NOMO-1 treated with DMSO at 0.1 percent for 48 hours (cell line): ENCODE results near the gene ASB12.
"Not testable (repeated sequence)": the region's sequence is repeated elsewhere in the genome, so short reads cannot be mapped to it uniquely, and the experiment has no call there.

Experiments
- DNase-seq: peaks from one replicate; lab custom pipeline; 2025; ENCODE audit not compliant: unreplicated experiment; lab: John Stamatoyannopoulos, UW

ASB12 gene, protein sequence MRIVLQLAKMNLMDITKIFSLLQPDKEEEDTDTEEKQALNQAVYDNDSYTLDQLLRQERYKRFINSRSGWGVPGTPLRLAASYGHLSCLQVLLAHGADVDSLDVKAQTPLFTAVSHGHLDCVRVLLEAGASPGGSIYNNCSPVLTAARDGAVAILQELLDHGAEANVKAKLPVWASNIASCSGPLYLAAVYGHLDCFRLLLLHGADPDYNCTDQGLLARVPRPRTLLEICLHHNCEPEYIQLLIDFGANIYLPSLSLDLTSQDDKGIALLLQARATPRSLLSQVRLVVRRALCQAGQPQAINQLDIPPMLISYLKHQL

DNA sequence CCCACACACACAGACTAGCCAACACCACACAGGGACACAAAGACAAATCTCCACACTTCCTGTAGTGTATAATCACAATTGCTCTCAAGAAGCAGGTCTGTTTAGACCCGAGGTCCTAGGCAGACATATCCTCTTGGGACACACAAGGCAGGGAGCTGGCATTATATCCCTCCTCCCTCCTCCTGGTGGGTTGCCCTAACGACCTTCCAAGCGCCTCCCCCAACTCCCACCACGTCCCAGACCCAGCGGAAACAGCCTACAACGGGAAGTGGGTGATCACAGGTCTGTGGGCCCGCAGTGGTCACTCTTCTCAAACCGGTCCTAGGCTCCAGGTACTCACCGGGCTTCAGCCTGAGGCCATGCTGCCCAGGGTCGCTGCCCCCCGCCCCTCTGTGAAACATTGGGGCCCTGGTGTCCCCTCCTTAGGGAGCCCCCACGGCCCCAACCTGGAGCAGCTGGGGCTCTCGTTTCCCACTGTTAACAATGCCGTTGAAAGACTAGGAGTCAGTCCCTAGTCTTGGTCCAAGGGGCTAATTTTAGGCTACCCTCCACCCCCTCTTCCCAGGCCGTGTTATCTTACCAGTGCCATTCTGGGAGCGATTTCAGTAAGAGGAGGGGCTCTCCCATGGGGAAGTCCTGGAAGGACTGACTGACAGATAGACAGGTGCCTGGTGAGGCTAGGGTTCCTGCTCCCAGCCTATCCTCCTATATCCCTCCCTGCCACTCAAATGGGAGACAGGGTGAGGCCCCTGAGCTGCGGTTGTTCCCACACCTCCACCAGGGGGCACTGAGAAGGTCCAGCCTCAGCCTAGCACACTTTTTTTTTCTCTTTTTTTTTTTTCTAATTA, at the start of gene ASB12:
Gene ASB12, minus strand, starts transcription at position 485 of the 848 bp plus-strand sequence. CDS start 4,957 bp downstream, outside the sequence.
- DNase-seq = no peak

DNA sequence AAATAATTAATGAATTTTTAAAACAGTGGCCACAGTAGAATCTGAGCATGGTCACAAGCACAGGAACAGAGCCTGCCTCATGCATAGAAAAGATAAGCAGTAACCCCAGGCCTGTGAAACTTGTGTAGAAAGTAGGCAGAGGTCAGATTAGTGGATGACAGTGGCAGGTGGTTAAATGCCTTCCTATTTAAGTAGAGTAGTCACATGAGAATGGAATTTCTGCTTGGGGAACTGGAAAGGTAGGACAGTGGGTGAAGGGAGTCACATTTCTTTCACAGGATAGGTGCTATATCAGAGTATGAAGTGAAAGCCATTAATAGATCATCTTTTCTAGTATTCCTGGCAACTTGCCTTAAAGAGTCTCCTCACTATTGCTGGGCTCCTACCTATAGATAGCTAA, 34.9 kb upstream of the ASB12 start:
- no peak for DNase-seq

DNA sequence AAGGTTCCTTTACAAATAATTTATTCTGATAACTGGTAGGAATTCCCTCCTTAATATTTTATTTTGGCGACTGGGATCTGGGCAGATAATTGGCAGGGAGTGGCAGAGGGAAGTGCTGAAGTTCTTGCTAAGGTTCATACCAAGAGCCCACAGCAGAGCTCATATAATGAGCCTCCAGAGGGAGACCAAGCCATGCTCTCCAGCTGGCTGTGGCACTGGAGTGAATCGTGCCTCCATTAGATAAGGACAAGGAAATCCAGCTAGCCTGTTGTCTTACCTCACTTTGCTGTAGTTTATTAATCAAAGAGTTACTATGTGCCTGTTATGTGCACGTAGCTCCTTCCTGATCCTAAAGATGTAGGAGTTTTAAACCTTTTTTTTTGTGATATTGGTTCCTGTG, 1.3 kb downstream of the ASB12 start:
- DNase-seq = no peak

DNA sequence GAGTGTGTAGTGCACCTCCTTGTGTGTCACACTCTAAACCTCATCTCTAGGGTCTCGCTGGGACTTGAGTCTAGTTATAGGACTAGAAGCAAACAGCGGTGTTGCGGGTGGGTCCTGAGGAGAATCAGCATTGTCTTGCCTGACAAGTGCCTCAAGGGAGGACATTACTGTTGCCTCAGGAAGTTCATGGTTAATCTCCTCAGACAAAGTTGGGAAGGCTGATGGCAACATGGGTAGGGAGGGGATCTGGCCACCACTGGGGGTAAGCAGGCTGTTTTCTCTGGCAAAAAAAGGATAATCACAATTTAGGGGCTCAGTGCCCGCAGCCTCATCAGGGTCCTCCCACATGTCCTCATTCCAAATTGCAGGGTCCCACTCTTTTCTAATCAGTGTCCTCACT, 12.4 kb downstream of the ASB12 start:
- DNase-seq = no peak

DNA sequence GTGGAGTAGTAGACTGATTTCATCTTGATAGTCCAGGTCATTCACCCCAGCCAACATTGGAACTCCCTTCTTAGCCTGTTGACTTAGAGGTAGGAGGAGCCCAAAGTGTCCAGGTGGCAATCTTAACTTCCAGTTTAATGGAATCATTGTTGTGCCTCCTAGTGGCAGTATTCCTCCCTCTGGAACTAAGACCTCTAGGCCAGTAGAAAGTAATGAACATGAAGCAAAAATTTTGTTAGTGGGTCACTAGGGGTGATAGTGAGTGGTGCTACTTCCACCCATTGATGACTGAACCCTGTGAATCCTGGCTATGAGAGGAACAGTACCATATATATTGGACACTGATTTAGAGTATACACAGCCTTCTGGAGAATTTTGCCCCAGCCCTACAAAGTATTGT, 16.4 kb downstream of the ASB12 start:
- not testable (repeated sequence) for DNase-seq

DNA sequence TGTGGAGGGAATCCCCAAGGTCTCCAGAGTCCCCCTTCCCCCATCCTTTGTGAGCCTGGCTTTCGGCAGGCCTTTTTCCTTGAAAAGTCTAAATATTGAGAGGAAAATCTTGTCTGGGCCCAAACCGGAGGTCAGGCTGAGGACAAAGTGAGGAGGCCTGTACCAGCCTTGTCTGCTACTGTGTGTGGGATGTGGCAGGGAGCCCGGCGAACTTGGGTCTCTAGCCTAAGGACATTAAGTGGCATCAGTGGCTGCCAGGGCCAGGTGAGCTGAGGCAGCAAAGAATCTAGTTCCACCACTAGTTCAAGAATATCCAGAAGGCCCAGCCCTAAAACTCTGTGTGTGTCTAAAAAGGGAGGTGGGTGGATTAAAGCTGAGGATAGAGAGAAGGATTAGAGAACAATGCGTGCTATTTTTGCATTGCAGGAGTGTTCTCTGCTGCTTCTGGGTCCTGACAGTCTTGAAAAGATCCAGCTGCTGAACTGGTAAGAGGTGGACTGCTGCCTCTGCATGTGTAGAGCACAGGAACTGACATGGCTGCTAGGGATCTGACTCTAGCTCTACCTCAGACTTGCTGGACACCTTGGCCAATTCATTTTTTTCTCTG, 23.7 kb downstream of the ASB12 start:
- no peak for DNase-seq

DNA sequence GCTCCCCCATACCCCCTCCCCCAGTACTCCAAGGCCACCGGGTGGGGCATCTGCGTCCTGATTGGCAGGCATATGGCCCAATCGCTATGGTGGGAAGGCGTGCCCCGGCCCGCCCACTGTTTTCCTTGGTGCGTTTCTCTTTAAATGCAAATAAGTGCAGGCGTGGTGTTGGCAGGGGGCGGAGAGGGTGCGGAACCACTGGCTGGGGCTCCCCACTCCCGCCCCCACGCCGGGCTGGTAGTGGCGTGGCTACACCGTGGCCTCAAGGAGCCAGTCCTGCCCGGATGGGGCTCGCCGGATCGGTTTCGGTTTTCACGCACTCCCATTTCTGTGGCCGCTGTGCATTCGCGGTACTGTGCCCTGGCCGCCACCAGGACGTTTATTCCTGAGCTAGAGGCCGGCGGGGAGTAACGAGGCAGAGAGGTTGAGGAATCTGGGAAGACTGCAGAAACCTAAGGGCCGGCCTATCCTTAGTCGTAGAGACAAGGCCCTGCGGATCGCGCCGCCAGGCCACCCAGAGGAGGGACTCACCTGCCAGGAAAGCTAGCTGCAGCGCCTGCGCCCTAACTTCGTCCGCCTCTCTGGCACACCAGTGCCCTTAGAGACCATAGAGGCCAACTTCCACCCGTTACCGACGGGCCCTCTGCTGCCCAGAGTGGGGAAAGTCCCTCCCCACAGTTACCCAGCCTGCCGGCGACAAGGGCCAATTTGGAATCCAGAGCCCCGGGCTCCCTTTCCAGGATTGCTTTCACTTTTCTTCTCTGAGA, 24.5 kb downstream of the ASB12 start:
- DNase-seq = peak; percentile 80

DNA sequence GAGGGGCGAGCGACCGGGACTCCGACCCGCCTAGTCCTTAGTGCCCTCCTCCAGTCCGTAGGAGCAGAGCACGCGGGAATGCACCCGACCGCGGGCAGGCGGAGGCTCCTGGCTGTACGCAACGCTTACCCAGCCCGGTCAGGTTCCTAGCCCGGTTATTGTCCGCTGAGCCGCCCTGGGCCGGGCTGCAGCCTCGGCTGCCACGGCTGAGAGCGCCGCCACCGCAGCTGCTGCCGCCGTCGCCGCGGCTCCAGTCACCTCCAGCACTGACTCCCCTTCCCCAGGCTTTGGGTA, 25.0 kb downstream of the ASB12 start, which contains the start of gene AMER1:
Gene AMER1, minus strand, starts transcription at position 268 of the 294 bp plus-strand sequence. CDS start 12,422 bp downstream, outside the sequence.
- DNase-seq = peak; percentile 55

DNA sequence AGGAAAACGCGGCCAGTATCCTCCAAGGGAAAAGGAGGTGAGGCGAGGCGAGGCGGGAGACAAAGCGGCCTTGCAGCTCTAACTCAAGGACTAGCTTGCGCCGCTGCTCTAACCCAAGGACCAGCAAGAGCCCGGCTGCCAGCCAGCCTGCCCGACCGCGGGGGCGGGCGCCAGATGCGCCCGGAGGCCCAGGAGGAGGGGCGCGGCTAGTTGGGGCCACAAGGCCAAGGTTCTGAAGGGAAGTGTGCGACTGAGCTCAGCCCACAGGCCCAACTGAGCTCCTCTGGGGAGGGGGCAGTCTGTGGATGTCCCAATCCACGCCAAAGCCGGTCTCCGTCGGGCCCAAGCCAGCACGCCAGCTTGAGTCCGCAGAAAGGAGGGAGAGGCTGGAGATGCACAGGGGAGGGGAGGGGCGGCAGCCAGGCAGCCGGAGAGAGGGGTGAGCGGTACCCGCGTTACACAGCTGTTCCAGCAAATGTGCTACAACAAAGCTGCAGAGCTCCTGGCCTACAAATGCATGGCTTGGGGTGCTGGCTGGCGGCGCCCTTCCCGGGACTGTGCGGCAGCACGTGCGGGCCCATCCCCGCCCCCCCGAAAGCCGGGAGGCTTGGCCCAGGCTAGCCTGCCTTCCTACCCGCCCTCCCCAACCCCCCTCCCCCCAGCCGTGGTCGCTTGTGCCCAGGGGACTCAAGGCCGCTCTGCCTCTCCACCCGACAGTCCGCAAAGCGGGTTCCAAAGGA, 25.5 kb downstream of the ASB12 start:
- no peak for DNase-seq

DNA sequence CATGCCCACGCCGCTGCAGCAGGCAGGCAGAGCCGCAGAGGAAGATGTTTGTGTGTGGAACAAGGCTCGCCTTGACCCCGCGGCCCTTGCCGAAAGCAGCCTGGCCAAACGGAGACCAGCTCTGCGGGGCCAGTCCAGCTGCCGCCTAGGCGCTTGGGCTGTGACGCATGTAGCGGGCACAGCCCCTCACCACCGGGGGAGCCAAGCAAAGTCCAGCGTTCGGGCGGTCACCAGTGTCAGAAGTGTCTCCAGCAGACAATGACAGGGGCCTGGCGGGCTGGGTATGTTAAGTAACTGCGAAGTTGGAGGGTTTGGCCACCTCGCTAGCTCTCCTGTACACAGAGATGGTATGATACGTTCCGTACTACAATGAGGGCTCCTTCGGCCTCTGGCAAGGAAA, 26.2 kb downstream of the ASB12 start:
- DNase-seq = no peak

DNA sequence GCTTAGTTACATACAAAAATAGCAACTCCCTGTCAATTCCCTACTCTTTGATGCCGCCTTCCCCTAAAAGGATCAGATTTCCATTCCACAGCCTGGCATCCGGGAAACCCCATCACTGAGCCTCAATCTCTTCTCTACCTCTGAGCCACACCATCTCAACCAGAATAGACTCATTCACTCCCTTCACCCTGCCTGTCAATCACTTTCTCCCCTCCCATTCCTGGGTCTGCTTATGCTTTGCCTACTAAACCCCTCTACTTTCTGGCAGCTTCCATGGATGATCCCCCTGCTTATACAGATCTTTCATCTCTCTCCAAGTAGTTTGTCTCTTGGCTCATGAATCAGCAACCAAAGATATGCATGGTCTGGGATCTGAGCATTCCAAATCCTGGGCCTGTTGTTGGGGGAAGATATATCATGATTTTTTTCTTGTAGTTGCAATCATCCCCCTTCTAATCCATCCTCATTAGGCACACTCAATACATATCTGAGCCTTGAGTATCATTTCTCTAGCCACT, 27.5 kb downstream of the ASB12 start:
- no peak for DNase-seq

DNA sequence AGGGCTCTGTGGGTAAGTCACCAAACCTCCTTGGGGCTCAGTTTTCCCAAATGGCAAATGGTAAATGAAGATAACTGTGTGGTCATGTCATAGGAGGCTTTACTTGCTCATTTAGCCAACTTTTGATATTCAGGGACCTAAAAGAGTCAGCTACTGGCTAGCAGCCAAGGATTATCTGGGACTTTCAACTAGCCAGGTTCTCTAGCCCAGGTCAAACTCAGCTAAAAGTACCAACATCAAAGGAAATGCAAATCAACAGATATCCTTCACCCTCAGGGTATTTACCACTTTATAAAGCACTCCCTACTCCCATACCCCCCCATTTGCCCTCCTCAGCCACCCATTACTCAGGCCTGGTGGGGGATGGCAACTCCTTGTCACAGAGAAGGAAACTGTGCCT, 32.4 kb downstream of the ASB12 start:
- no peak for DNase-seq

DNA sequence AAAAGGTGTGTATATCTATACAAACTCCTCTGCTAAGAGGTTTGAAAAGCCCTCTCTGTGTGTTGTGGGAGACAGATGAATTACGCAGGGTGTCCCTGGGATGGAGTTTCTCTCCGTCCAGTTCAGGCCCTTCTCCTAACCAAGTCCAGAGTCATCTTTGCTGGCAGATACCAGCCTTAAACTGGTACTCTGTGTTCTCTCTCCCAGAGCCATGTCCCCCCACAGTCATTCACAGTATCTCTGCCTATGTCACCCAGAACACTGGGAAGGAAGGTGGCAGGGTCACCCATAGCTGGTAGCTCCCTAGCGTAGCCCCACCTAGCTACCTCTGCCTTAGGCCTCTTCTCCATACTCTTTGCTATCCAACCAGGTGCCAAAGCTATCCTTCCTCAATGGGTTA, 33.8 kb downstream of the ASB12 start:
- no peak for DNase-seq

DNA sequence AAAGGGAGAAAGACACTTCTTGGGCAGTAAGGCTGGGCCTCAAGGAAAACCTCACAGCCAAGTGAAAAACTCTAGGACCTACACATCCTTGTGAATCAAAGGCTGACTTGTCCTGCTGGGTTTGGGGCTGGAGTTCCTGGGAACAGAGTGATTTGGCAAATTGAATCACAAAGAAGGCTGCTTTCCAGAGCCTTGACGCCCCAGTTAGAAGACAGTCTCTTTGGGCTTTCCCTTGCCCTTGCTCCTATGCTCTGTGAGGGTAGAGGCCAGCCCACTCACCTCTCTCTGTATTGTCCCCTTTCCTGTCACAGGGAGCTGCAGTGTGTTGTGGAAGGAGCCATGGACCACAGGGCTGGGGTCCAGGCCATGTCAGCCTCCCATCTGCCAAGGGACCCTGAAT, 34.5 kb downstream of the ASB12 start:
- no peak for DNase-seq

DNA sequence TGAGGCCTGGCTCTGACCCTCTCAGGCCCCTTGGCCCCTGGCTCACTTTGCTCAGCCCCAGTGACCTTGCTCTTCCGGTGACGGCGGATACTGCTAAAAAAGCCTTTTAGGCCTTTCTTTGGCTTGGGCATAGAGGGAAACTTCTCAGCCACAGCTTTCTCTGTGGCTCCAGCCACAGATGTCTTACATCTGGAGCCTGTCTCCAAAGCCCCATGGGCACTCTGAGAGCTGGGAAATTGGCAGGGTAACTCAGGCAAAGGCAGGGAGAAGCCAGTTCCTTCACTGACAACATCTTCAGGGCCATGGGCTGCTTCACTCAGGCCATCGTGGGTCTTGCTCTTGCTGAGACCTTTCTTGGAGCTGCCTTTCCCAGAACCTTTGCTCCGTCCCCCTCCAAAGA, 37.7 kb downstream of the ASB12 start:
- DNase-seq = no peak

DNA sequence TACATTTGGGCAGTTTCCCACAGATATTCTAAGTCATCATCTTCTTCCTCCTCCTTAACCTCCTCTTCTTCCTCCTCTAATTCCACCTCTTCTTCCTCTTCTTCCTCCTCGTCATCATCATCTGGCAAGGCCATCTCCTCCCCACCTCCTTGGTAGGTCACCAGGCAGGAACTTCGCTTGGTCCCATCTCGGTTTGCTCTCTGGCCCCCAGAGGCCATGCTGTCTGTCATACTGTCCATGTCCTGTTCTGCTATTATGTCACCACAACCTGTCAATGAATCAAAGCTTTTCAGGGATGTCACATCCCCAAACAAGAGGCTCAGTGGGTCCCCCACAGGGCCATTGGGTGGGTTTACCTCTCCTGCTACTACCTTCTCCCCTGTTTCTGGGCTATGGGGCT, 38.4 kb downstream of the ASB12 start:
- DNase-seq = no peak

DNA sequence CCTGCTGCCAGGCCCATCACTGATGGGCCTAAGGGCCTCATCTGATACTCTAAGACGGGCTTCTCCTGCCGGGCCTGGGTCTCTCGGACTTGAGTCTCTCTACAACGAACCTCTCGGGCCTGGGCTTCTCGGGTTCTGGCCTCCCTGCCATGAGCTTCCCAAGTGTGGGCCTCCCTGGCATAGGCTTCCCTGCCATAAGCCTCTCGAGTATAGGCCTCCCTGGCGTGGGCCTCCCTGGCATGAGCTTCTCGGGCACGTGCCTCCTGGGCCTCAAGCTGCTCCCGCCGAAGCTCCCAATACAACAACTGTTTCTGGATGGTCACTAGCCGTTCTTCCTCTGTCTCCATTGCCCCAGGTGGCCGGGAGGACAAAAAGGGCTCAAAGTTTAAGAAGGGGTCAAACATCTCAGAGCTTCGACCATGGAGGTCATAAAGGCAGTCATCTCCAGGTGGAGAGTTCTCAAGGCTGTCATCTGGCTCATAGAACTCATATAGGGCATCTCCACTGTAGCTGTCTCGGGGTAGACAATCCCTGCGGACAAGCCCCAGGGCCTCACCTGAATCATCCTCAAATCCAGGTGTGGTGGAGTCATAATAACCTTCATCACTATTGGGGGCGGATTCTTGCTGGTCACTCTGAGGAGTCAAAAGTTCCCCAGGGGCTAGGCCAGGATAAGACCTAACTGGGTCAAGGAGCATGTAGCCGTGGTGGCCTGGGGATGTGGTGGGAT, 39.0 kb downstream of the ASB12 start:
- DNase-seq = no peak

DNA sequence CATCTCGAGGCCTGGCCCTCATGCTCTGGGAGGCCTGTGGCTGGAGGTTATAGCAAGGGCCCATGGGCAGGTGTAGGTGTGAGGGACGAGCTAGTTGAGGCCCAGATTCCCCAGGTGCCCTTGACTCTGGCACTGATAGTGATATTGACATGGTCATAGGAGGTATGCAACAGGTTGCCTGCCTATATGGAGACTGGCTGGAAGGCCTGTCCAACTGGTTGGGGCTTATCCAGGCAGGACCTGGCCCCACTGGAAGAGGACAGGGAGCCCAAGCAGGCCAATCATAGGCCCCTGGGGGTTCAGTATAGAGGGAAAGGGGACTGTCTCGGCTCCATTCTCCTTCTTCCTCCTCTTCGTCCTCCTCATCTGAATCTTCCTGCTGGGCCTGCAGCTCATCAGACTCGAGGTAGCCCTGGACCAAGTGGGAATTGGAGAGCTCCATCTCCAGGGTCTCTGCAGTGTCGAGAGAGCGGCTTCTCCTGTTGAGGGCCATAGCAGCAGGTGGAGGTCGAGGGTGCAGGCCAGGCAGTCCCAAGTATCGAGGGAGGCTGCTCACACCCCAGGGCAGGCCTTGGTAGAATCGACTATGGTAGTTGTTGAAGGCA, 40.2 kb downstream of the ASB12 start:
- no peak for DNase-seq

DNA sequence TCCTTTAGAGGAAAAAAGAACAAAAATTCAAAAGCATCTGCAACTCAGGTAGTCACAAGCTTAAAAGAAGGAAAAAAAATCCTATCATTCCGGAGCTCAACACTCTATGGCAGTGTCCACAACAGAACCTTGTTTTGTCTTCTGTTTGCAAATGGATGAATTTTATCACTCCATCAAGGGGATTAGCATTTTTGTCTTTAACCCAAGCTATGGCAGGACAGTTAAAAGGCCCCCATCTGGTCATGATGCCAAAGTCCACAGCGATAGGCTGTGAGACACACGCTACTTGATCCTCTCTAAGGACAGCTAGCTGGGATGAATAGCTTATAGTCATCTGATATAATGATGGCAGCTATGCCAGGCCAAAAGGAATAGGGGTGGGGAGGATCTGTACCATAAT, 41.5 kb downstream of the ASB12 start:
- DNase-seq = no peak
